Naive thymus-derived CD8-positive, alpha-beta T cell (primary cell): ENCODE results near the gene TENT5C. TPM values are rescaled to one million over a fixed set of nuclear protein-coding genes. Genes with fewer than 3 reads are reported as not detected.
"Not testable (repeated sequence)": the region's sequence is repeated elsewhere in the genome, so short reads cannot be mapped to it uniquely, and the experiment has no call there.

Experiments
- ATAC-seq, 2 donors: fragments of 150-1000 bp; cut with Tn5 transposase in 1 of 2; sonication (Bioruptor Pico), chemical (Tn5 transposase) in 1 of 2; 1 replicate in 1 of 2; 2 replicates in 1 of 2; pipeline ENCODE4 v1.10.0; 2021; ENCODE audit warnings: mild to moderate bottlenecking in 2 of 2, moderate library complexity in 2 of 2
- POLR2A ChIA-PET: fragments of 350-600 bp; sonication (Branson Sonifier 250); formaldehyde crosslinking; loops from one replicate; lab custom pipeline; 2021; ENCODE audit warnings: antibody characterized with exemption; lab: Charles Lee
- DNase-seq, 10 donors: peaks; one replicate each; pipeline versions ENCODE4 v3.0.0 to v3.0.0-alpha.2; 2020 to 2022
- H3K27ac Mint-ChIP-seq, 10 donors: one replicate each; pipeline ENCODE4 v1.8.0; 2020 to 2022; ENCODE audit warnings: mild to moderate bottlenecking in 10 of 10, mixed read lengths in 10 of 10, moderate library complexity in 4 of 10, inconsistent platforms in 1 of 10
- H3K27me3 Mint-ChIP-seq, 5 donors: one replicate each; pipeline ENCODE4 v1.8.0; 2021 to 2022; ENCODE audit warnings: mixed read lengths in 5 of 5
- H3K36me3 Mint-ChIP-seq, 3 donors: one replicate each; pipeline ENCODE4 v1.8.0; 2020 to 2022; ENCODE audit warnings: mixed read lengths in 3 of 3, mild to moderate bottlenecking in 2 of 3, inconsistent platforms in 1 of 3
- H3K4me1 Mint-ChIP-seq, 4 donors: one replicate each; pipeline ENCODE4 v1.8.0; 2021 to 2022; ENCODE audit warnings: mixed read lengths in 4 of 4
- H3K4me3 Mint-ChIP-seq, 10 donors: one replicate each; pipeline ENCODE4 v1.8.0; 2020 to 2022; ENCODE audit warnings: mild to moderate bottlenecking in 10 of 10, mixed read lengths in 10 of 10, moderate library complexity in 6 of 10, inconsistent platforms in 1 of 10
- H3K9me3 Mint-ChIP-seq, 9 donors: one replicate each; pipeline ENCODE4 v1.8.0; 2020 to 2022; ENCODE audit warnings: mixed read lengths in 9 of 9, mild to moderate bottlenecking in 3 of 9, inconsistent platforms in 1 of 9, moderate library complexity in 1 of 9
- polyA plus RNA-seq, 3 donors: library from polyadenylated mRNA; unstranded; fragments of 300-500 nt; fragmentation: Illumina TruSeq; gene quantifications; one replicate each; pipeline ENCODE4 v1.2.3, GENCODE V29; 2021
- total RNA-seq, 8 experiments: library from RNA in 2 of 8; stranded (reverse) in 2 of 8; gene quantifications; one replicate each; pipeline ENCODE4 v1.2.3 and lab custom pipeline; 2021 to 2026

TENT5C gene
- total RNA-seq, result 1 to 10 TPM; 4.9 to 5.4 TPM
- polyA plus RNA-seq, result 10 to 100 TPM in 1 of 3 donors, under 1 TPM in 2; 0.19 to 16.2 (median 0.36) TPM
- total RNA-seq (lab: John Stamatoyannopoulos, UW), result 4.0 to 246 (median 10.0) reads per million in 6 experiments

GRCh38 chr1:117605774-117606648, at the start of gene TENT5C:
TSS of gene TENT5C (plus strand) at chr1:117606048. CDS start at chr1:117622869, 16,821 bp downstream.
- Mint-ChIP-seq H3K36me3 (no peaks in the 10 kb centered on the region), H3K9me3 (no peaks in the 10 kb centered on the region), H3K27ac (peak within 1 kb of the TSS; percentile 96 to 100 (median 98)), H3K4me3 (peak within 1 kb of the TSS; percentile 91 to 99 (median 98)), H3K27me3 (peaks cover 0 to 4% (median 0%) of the 10 kb centered on the region in 5 donors), H3K4me1 (peaks cover 17 to 48% (median 28%) of the 10 kb centered on the region in 4 donors)
- peak; percentile 84 to 86 for ATAC-seq
- POLR2A ChIA-PET, result interaction anchor here (0.6 to 3.4 kb wide), 13 partner anchors 11 to 786 kb away, joined by 3 to 37 read pairs (median 6); no protein-coding TSS in a partner anchor
- DNase-seq, result peak; percentile 98 to 100 (median 99)

GRCh38 chr1:117556341-117556740, 49.5 kb upstream of the TENT5C start:
- Mint-ChIP-seq H3K27me3 (peaks cover 0 to 8% (median 2%) of the 10 kb centered on the region in 5 donors), H3K4me1 (no peaks in the 10 kb centered on the region), H3K9me3 (peaks cover 2 to 12% (median 8%) of the 10 kb centered on the region in 9 donors), H3K4me3 (no peak overlapping the region), H3K27ac (no peak overlapping the region), H3K36me3 (peaks cover 0 to 16% (median 11%) of the 10 kb centered on the region in 3 donors)
- ATAC-seq (no peak), DNase-seq (no peak)
- POLR2A ChIA-PET, result no interaction called here

GRCh38 chr1:117556976-117557375, 48.9 kb upstream of the TENT5C start:
- ATAC-seq (no peak), DNase-seq (no peak)
- Mint-ChIP-seq H3K9me3 (peaks cover 2 to 12% (median 8%) of the 10 kb centered on the region in 9 donors), H3K27me3 (peaks cover 0 to 8% (median 2%) of the 10 kb centered on the region in 5 donors), H3K4me3 (no peak overlapping the region), H3K36me3 (peaks cover 0 to 16% (median 11%) of the 10 kb centered on the region in 3 donors), H3K27ac (peak overlapping the region in 1 of 10 donors; percentile 85), H3K4me1 (no peaks in the 10 kb centered on the region)
- POLR2A ChIA-PET, result no interaction called here

GRCh38 chr1:117558451-117558850, 47.4 kb upstream of the TENT5C start:
- POLR2A ChIA-PET, DNase-seq, H3K4me3 Mint-ChIP-seq, H3K4me1 Mint-ChIP-seq, H3K27me3 Mint-ChIP-seq, ATAC-seq, H3K27ac Mint-ChIP-seq: not testable (repeated sequence)
- peaks cover 2 to 12% (median 8%) of the 10 kb centered on the region in 9 donors for H3K9me3 Mint-ChIP-seq
- peaks cover 0 to 16% (median 11%) of the 10 kb centered on the region in 3 donors for H3K36me3 Mint-ChIP-seq

GRCh38 chr1:117559139-117559538, 46.7 kb upstream of the TENT5C start:
- H3K9me3 Mint-ChIP-seq, result peaks cover 2 to 12% (median 8%) of the 10 kb centered on the region in 9 donors
- no peak overlapping the region for H3K27ac Mint-ChIP-seq
- DNase-seq (no peak), ATAC-seq (no peak)
- peaks cover 0 to 16% (median 11%) of the 10 kb centered on the region in 3 donors for H3K36me3 Mint-ChIP-seq
- no peak overlapping the region for H3K4me3 Mint-ChIP-seq
- POLR2A ChIA-PET, result no interaction called here
- H3K27me3 Mint-ChIP-seq, result peaks cover 0 to 8% (median 2%) of the 10 kb centered on the region in 5 donors
- no peaks in the 10 kb centered on the region for H3K4me1 Mint-ChIP-seq

- peaks cover 0 to 2% (median under 1%) of the 10 kb centered on the region in 4 donors for H3K4me1 Mint-ChIP-seq
- peaks cover 2 to 12% (median 8%) of the 10 kb centered on the region in 9 donors for H3K9me3 Mint-ChIP-seq
- DNase-seq (no peak), ATAC-seq (no peak)
- H3K36me3 Mint-ChIP-seq, result peaks cover 0 to 16% (median 11%) of the 10 kb centered on the region in 3 donors
- H3K4me3 Mint-ChIP-seq, result no peak overlapping the region
- no peak overlapping the region for H3K27ac Mint-ChIP-seq
- H3K27me3 Mint-ChIP-seq, result peaks cover 2 to 11% (median 4%) of the 10 kb centered on the region in 5 donors
- POLR2A ChIA-PET, result no interaction called here
Observed at GRCh38 chr1:117559985-117560384, 45.9 kb upstream of the TENT5C start.

GRCh38 chr1:117561071-117561470, 44.8 kb upstream of the TENT5C start:
- Mint-ChIP-seq H3K4me3 (no peak overlapping the region), H3K27me3 (peaks cover 2 to 14% (median 3%) of the 10 kb centered on the region in 5 donors), H3K4me1 (peaks cover 0 to 2% (median under 1%) of the 10 kb centered on the region in 4 donors), H3K9me3 (peaks cover 2 to 12% (median 8%) of the 10 kb centered on the region in 9 donors), H3K27ac (no peak overlapping the region), H3K36me3 (peaks cover 0 to 16% (median 8%) of the 10 kb centered on the region in 3 donors)
- ATAC-seq (no peak), DNase-seq (no peak)
- POLR2A ChIA-PET, result no interaction called here

- peak overlapping the region in 2 of 10 donors; percentile 29 to 38 for H3K27ac Mint-ChIP-seq
- no peak for ATAC-seq
- no peak overlapping the region for H3K4me3 Mint-ChIP-seq
- peaks cover 2 to 14% (median 3%) of the 10 kb centered on the region in 5 donors for H3K27me3 Mint-ChIP-seq
- peaks cover 0 to 2% (median under 1%) of the 10 kb centered on the region in 4 donors for H3K4me1 Mint-ChIP-seq
- peaks cover 2 to 12% (median 8%) of the 10 kb centered on the region in 9 donors for H3K9me3 Mint-ChIP-seq
- DNase-seq, result no peak
- POLR2A ChIA-PET, result no interaction called here
- H3K36me3 Mint-ChIP-seq, result peaks cover 0 to 16% (median 8%) of the 10 kb centered on the region in 3 donors
Observed at GRCh38 chr1:117561551-117561950, 44.3 kb upstream of the TENT5C start.

- ATAC-seq (no peak), DNase-seq (no peak)
- Mint-ChIP-seq H3K27me3 (peaks cover under 1 to 12% (median 3%) of the 10 kb centered on the region in 5 donors), H3K27ac (peak overlapping the region in 2 of 10 donors; percentile 17 to 48), H3K36me3 (peaks cover 0 to 13% (median 8%) of the 10 kb centered on the region in 3 donors), H3K4me1 (peaks cover 0 to 2% (median under 1%) of the 10 kb centered on the region in 4 donors), H3K9me3 (peaks cover 2 to 12% (median 8%) of the 10 kb centered on the region in 9 donors), H3K4me3 (no peak overlapping the region)
- POLR2A ChIA-PET, result interaction anchor here (1.1 kb wide), 1 partner anchor 45 kb away, joined by 4 read pairs; no protein-coding TSS in a partner anchor
Observed at GRCh38 chr1:117562581-117563491, 43.0 kb upstream of the TENT5C start.

GRCh38 chr1:117563492-117563875, 42.4 kb upstream of the TENT5C start:
- peaks cover 0 to 11% (median 3%) of the 10 kb centered on the region in 5 donors for H3K27me3 Mint-ChIP-seq
- H3K36me3 Mint-ChIP-seq, result peaks cover 0 to 10% (median 8%) of the 10 kb centered on the region in 3 donors
- peak overlapping the region in 1 of 10 donors; percentile 75 for H3K27ac Mint-ChIP-seq
- peaks cover 0 to 2% (median under 1%) of the 10 kb centered on the region in 4 donors for H3K4me1 Mint-ChIP-seq
- peaks cover 2 to 12% (median 8%) of the 10 kb centered on the region in 9 donors for H3K9me3 Mint-ChIP-seq
- ATAC-seq, result no peak
- POLR2A ChIA-PET, result interaction anchor here (1.1 kb wide), 1 partner anchor 44 kb away, joined by 4 read pairs; no protein-coding TSS in a partner anchor
- DNase-seq, result no peak
- peak overlapping the region in 1 of 10 donors; percentile 36 for H3K4me3 Mint-ChIP-seq

- peaks cover 0 to 6% (median 4%) of the 10 kb centered on the region in 9 donors for H3K9me3 Mint-ChIP-seq
- H3K27me3 Mint-ChIP-seq, result peaks cover 0 to 11% (median 3%) of the 10 kb centered on the region in 5 donors
- DNase-seq (no peak), ATAC-seq (no peak)
- POLR2A ChIA-PET, result no interaction called here
- H3K36me3 Mint-ChIP-seq, result peaks cover 0 to 5% (median 4%) of the 10 kb centered on the region in 3 donors
- H3K4me3 Mint-ChIP-seq, result no peak overlapping the region
- H3K4me1 Mint-ChIP-seq, result peaks cover 0 to 2% (median under 1%) of the 10 kb centered on the region in 4 donors
- no peak overlapping the region for H3K27ac Mint-ChIP-seq
Observed at GRCh38 chr1:117564227-117565075, 41.4 kb upstream of the TENT5C start.
